Liver (tissue), 9 donors: ENCODE results near the gene HDLBP. TPM values are rescaled to one million over a fixed set of nuclear protein-coding genes. Genes with fewer than 3 reads are reported as not detected.
"Not testable (repeated sequence)": the region's sequence is repeated elsewhere in the genome, so short reads cannot be mapped to it uniquely, and the experiment has no call there.

Experiments used
- DNase-seq: peaks from one replicate; pipeline ENCODE4 v3.0.0-alpha.2; 2017; ENCODE audit warnings: low spot score
- H3K27ac ChIP-seq, 2 donors: one replicate each; pipeline ENCODE4 v1.7.0; 2013; ENCODE audit warnings: inconsistent platforms in 2 of 2, low read length in 2 of 2, control low read depth in 1 of 2, low read depth in 1 of 2, mild to moderate bottlenecking in 1 of 2
- H3K27me3 ChIP-seq, 4 donors: one replicate each; pipeline versions ENCODE4 v1.6.1 to v1.7.0; 2013; ENCODE audit warnings: low read length in 3 of 4, inconsistent platforms in 1 of 4, mild to moderate bottlenecking in 1 of 4, moderate library complexity in 1 of 4; ENCODE audit not compliant: control insufficient read depth in 4 of 4, insufficient read depth in 4 of 4
- H3K36me3 ChIP-seq, 4 donors: one replicate each; pipeline versions ENCODE4 v1.6.1 to v1.7.0; 2013; ENCODE audit warnings: low read length in 3 of 4, mild to moderate bottlenecking in 3 of 4, low read depth in 1 of 4, moderate library complexity in 1 of 4; ENCODE audit not compliant: control insufficient read depth in 4 of 4, insufficient read depth in 3 of 4
- H3K4me1 ChIP-seq, 4 donors: one replicate each; pipeline versions ENCODE4 v1.6.1 to v1.7.0; 2013; ENCODE audit warnings: low read length in 3 of 4, mild to moderate bottlenecking in 3 of 4, moderate library complexity in 1 of 4; ENCODE audit not compliant: control insufficient read depth in 4 of 4, insufficient read depth in 4 of 4
- H3K4me3 ChIP-seq, 3 donors: one replicate each; pipeline versions ENCODE4 v1.6.1 to v1.7.0; 2013; ENCODE audit warnings: low read length in 3 of 3, control low read depth in 1 of 3, low read depth in 1 of 3, mild to moderate bottlenecking in 1 of 3
- H3K9ac ChIP-seq, 2 donors: one replicate each; pipeline ENCODE4 v1.7.0; 2013; ENCODE audit warnings: low read length in 2 of 2, mild to moderate bottlenecking in 2 of 2, moderate library complexity in 2 of 2, control low read depth in 1 of 2, low read depth in 1 of 2
- H3K9me3 ChIP-seq, 4 donors: one replicate each; pipeline versions ENCODE4 v1.6.1 to v1.7.0; 2013; ENCODE audit warnings: low read length in 3 of 4; ENCODE audit not compliant: control insufficient read depth in 4 of 4
- ATF3 ChIP-seq: IDR thresholded peaks from 2 replicates; pipeline ENCODE4 v1.6.1; 2016; ENCODE audit warnings: antibody characterized with exemption
- FOXA1 ChIP-seq: IDR thresholded peaks from 2 replicates; pipeline ENCODE4 v1.6.1; 2016; ENCODE audit warnings: antibody characterized with exemption
- FOXA2 ChIP-seq: IDR thresholded peaks from 2 replicates; pipeline ENCODE4 v1.6.1; 2016; ENCODE audit warnings: antibody characterized with exemption
- HNF4A ChIP-seq, 2 donors: conservative IDR thresholded peaks; 2 replicates each; pipeline ENCODE4 v1.6.1; 2016; ENCODE audit warnings: antibody characterized with exemption in 2 of 2, mild to moderate bottlenecking in 2 of 2
- HNF4G ChIP-seq: IDR thresholded peaks from 2 replicates; pipeline ENCODE4 v1.6.1; 2016; ENCODE audit warnings: antibody characterized with exemption
- JUND ChIP-seq, 2 donors: IDR thresholded peaks; 2 replicates each; pipeline ENCODE4 v1.6.1; 2016; ENCODE audit warnings: antibody characterized with exemption in 2 of 2
- MAX ChIP-seq: IDR thresholded peaks from 2 replicates; pipeline ENCODE4 v1.6.1; 2016; ENCODE audit warnings: antibody characterized with exemption
- RAD21 ChIP-seq, 2 donors: IDR thresholded peaks; 2 replicates each; pipeline ENCODE4 v1.6.1; 2016; ENCODE audit warnings: antibody characterized with exemption in 2 of 2, mild to moderate bottlenecking in 2 of 2
- REST ChIP-seq: IDR thresholded peaks from 2 replicates; pipeline ENCODE4 v1.6.1; 2016; ENCODE audit warnings: antibody characterized with exemption, mild to moderate bottlenecking
- RXRA ChIP-seq, 2 donors: IDR thresholded peaks; 2 replicates each; pipeline ENCODE4 v1.6.1; 2017 to 2018; ENCODE audit warnings: antibody characterized with exemption in 2 of 2, mild to moderate bottlenecking in 1 of 2
- SP1 ChIP-seq: IDR thresholded peaks from 2 replicates; pipeline ENCODE4 v1.6.1; 2018; ENCODE audit warnings: antibody characterized with exemption, mild to moderate bottlenecking
- TAF1 ChIP-seq: conservative IDR thresholded peaks from 2 replicates; pipeline ENCODE4 v1.6.1; 2016; ENCODE audit warnings: antibody characterized with exemption, mild to moderate bottlenecking
- ZBTB33 ChIP-seq: IDR thresholded peaks from 2 replicates; pipeline ENCODE4 v1.6.1; 2016; ENCODE audit warnings: antibody characterized with exemption
- WGBS: extraction: QIAGEN DNeasy Blood & Tissue Kit; methylation state at CpG from one replicate; pipeline ENCODE4 v1.1.7; 2013; 5-methylcytosine and 5-hydroxymethylcytosine counted together
- polyA plus RNA-seq, 2 donors: library from polyadenylated mRNA; stranded (reverse) in 1 of 2; unstranded in 1 of 2; fragments of 200-250 nt in 1 of 2; fragments of >200 nt in 1 of 2; fragmentation: Nextera tagmentation in 1 of 2; extraction: Ambion mirVana in 1 of 2; gene quantifications; one replicate each; pipeline versions ENCODE4 v1.2.1 to v1.2.3, GENCODE V29; 2013 to 2015
- total RNA-seq, 2 donors: library from RNA; depleted of rRNA; stranded (reverse); fragments of >200 nt; gene quantifications; one replicate each; pipeline ENCODE4 v1.2.3, GENCODE V29; 2014
- donor health status: healthy.
- donor health status: healthy.
- donor health status: healthy.
- donor health status: healthy.
- donor health status: healthy.

HDLBP gene
- total and polyA plus RNA-seq, 4 donors, result 219 to 580 (median 258) TPM

GRCh38 chr2:241280291-241280690 lies 35.2 kb downstream of the HDLBP start (continued):
- TF ChIP-seq SP1, result no peak

- H3K9ac ChIP-seq, result no peak overlapping the region
- H3K4me1 ChIP-seq, result peaks cover 1 to 19% (median 5%) of the 10 kb centered on the region in 4 donors
- no peaks in the 10 kb centered on the region for H3K27me3 ChIP-seq
- H3K27ac ChIP-seq, result no peak overlapping the region
- H3K9me3 ChIP-seq, result no peaks in the 10 kb centered on the region
- TF ChIP-seq SP1 (no peak), TAF1 (no peak), HNF4G (no peak), REST (no peak), ZBTB33 (no peak), JUND (IDR thresholded peaks at IDR 0.05) (no peak), RAD21 (IDR thresholded peaks at IDR 0.05) (no peak), HNF4A (conservative IDR thresholded peaks at IDR 0.05) (no peak), FOXA2 (no peak), MAX (no peak), FOXA1 (no peak)
- peaks cover 0 to 5% (median 0%) of the 10 kb centered on the region in 4 donors for H3K36me3 ChIP-seq
- H3K4me3 ChIP-seq, result no peak overlapping the region
- DNase-seq, result no peak
- 87% methylated on average over 3 of the region's 3 CpGs for WGBS
Measured at GRCh38 chr2:241279828-241280227, 35.6 kb downstream of the HDLBP start.

- Histone ChIP-seq H3K27ac (no peak overlapping the region), H3K9me3 (no peaks in the 10 kb centered on the region), H3K27me3 (no peaks in the 10 kb centered on the region), H3K36me3 (peaks cover 0 to 5% (median 0%) of the 10 kb centered on the region in 4 donors), H3K4me1 (peaks cover 0 to 16% (median 3%) of the 10 kb centered on the region in 4 donors), H3K9ac (no peak overlapping the region), H3K4me3 (no peak overlapping the region)
- TF ChIP-seq ATF3 (peak; percentile 73), RXRA (IDR thresholded peaks at IDR 0.05) (no peak)
- 70% methylated on average over 8 of the region's 8 CpGs for WGBS
- no peak for DNase-seq
Measured at GRCh38 chr2:241279413-241279812, 36.1 kb downstream of the HDLBP start.

- not testable (repeated sequence) for H3K27ac ChIP-seq, H3K4me3 ChIP-seq, H3K36me3 ChIP-seq, H3K27me3 ChIP-seq, H3K9me3 ChIP-seq, DNase-seq, H3K9ac ChIP-seq
- 90% methylated on average over 7 of the region's 7 CpGs for WGBS
- H3K4me1 ChIP-seq, result peaks cover 0 to 21% (median 13%) of the 10 kb centered on the region in 4 donors
Measured at GRCh38 chr2:241278306-241278705, 37.2 kb downstream of the HDLBP start.
